Vagina (tissue), 2 donors: ENCODE measurements around the gene CTSZ. TPM values are rescaled to one million over a fixed set of nuclear protein-coding genes. Genes with fewer than 3 reads are reported as not detected.
A peak's percentile ranks its signal among the peaks of the same experiment; 100 is the strongest.
"Not testable (repeated sequence)": the region's sequence is repeated elsewhere in the genome, so short reads cannot be mapped to it uniquely, and the experiment has no call there.

Experiments used
- DNase-seq, 2 donors: peaks; one replicate each; pipeline ENCODE4 v3.0.0-alpha.2; 2017; ENCODE audit errors: extremely low spot score in 2 of 2
- H3K27ac ChIP-seq: fragments of 200-600 bp; sonication (generic); one replicate; pipeline ENCODE4 v1.5.1; 2019
- H3K27me3 ChIP-seq: fragments of 200-600 bp; sonication (generic); one replicate; pipeline ENCODE4 v1.5.1; 2019
- H3K36me3 ChIP-seq, 2 donors: fragments of 200-600 bp; sonication (generic); one replicate each; pipeline ENCODE4 v1.5.1; 2017 to 2019
- H3K4me1 ChIP-seq: fragments of 200-600 bp; sonication (generic); one replicate; pipeline ENCODE4 v1.5.1; 2019
- H3K4me3 ChIP-seq, 2 donors: fragments of 200-600 bp; sonication (generic); 1 replicate in 1 of 2; 2 replicates in 1 of 2; pipeline ENCODE4 v1.5.1; 2016 to 2019
- H3K9me3 ChIP-seq: fragments of 200-600 bp; sonication (generic); one replicate; pipeline ENCODE4 v1.5.1; 2019
- CTCF ChIP-seq, 3 experiments: fragments of 450-650 bp in 2 of 3; fragments of 200-600 bp in 1 of 3; sonication (generic) in 1 of 3; IDR thresholded peaks; one replicate each; pipeline ENCODE4 v1.5.1; 2017 to 2019; ENCODE audit warnings: antibody characterized with exemption in 3 of 3, mild to moderate bottlenecking in 2 of 3, moderate library complexity in 2 of 3
- POLR2A ChIP-seq, 2 donors: fragments of 450-650 bp; IDR thresholded peaks; one replicate each; pipeline ENCODE4 v1.6.1; 2017; ENCODE audit warnings: antibody characterized with exemption in 2 of 2, mild to moderate bottlenecking in 2 of 2, moderate library complexity in 2 of 2
- POLR2AphosphoS5 ChIP-seq, 2 donors: sonication (generic); formaldehyde crosslinking; IDR thresholded peaks; one replicate each; pipeline ENCODE4 v1.9.0; 2017; ENCODE audit warnings: antibody characterized with exemption in 2 of 2, mild to moderate bottlenecking in 2 of 2, low read depth in 1 of 2; ENCODE audit not compliant: insufficient read depth in 1 of 2
- intact Hi-C: fragments of 100-400 bp; cut with DNase I; formaldehyde crosslinking; loops from one replicate; pipeline ENCODE4 v1.15.1; 2023
- total RNA-seq: library from RNA; depleted of rRNA; stranded (reverse); fragments of >200 nt; gene quantifications from one replicate; pipeline ENCODE4 v1.2.3, GENCODE V29; 2016

Gene CTSZ
- total RNA-seq, 1 donor from 2014 or later: 128 TPM

DNA sequence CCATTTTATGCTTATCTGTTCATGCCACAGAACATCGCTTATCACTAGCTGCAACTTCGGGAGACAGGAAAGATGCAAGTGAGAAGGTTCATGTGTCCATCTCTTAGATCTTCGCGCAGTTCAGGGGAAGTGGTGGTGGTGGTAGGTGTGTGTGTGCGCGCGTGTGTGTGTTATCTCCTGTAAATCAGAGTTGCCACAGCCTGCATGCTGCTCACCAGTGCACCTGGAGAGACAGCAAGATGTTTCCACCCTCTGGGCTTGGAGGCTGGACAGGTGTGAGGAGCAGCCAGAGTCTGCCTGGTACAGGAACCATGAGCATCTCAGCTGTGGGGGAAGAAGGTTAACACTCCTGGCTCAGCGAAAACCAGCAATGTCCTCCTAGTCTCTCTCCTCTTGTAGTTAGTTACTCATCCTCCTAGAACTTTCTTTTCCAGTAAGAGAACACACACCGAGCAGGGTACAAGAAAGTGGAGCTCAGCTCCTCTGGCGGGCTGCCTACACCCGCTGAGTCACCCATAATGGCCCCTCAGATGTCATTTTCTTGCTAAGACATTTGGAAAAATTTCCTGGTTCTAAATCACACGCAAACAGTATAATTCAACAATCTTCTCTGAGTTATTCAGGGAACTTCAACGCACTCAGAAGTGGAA, 7.0 kb upstream of the CTSZ start:
- intact Hi-C loops: no loop called here
- TF ChIP-seq POLR2AphosphoS5 (IDR thresholded peaks at IDR 0.05; ENCODE audit: insufficient read depth in 1 of 2, low read depth in 1 of 2) (no peak), CTCF (IDR thresholded peaks at IDR 0.05) (no peak)
- Histone ChIP-seq H3K36me3 (no peaks in the 10 kb centered on the region), H3K27ac (no peak overlapping the region), H3K9me3 (no peaks in the 10 kb centered on the region), H3K27me3 (no peaks in the 10 kb centered on the region), H3K4me1 (peaks cover 19% of the 10 kb centered on the region), H3K4me3 (no peak overlapping the region)
- peak; percentile 52 to 69 for DNase-seq

DNA sequence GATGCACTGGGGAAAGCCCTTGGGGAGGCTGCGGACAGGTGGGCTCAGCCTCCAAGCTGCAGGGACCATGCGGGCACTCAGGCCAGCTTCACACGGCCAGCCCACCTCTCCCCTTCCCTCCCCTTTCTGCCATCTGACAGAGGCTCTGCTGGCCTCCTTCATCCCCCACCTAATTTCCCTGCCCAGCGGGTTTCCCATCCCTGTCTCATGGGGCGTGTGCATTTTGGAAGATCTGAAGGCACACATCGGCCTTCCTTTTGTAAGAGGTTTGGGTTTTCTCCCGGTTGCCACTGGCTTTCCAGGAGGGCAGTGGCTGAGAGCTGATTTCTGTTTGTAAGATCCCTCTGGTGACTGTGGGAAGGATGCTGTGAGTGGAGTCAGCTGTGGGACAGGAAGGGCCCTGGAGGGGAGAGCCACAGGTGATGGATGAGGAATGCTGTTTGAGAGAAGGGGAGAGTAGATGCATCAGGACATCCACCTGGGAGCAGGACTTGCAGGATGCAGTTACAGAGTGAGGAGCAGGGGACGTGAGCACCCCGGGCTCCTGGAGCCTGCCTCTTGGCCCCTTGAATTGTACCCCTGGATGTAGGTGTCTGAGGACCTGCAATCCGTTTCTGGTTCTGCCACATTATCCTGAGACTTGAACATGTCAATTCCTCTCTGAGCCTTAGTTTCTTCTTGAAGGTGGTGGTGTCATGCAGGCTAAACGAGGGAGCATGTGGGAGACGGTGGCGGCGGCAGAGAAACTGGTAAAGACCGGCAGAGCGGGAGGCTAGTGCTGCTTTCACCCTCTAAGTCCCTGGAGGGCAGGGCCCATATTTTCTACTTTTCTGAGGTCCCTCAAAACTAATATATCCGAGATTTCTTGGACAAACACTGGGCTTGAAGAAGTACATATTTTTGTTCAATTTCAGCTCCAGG, 6.2 kb upstream of the CTSZ start:
- DNase-seq: peak in 1 of 2 donors; percentile 90
- H3K27me3 ChIP-seq: no peaks in the 10 kb centered on the region
- intact Hi-C loops: no loop called here

GRCh38 chr20:59011874-59012157, 4.8 kb upstream of the CTSZ start:
- peaks cover 28% of the 10 kb centered on the region for H3K4me1 ChIP-seq
- H3K9me3 ChIP-seq, H3K27me3 ChIP-seq, H3K27ac ChIP-seq, intact Hi-C loops, H3K4me3 ChIP-seq, DNase-seq, H3K36me3 ChIP-seq: not testable (repeated sequence)

More for the DNA sequence above, 6.2 kb upstream of the CTSZ start:
- TF ChIP-seq CTCF (IDR thresholded peaks at IDR 0.05): no peak
- TF ChIP-seq POLR2AphosphoS5 (IDR thresholded peaks at IDR 0.05; ENCODE audit: insufficient read depth in 1 of 2, low read depth in 1 of 2): no peak
- no peak for TF ChIP-seq POLR2A (IDR thresholded peaks at IDR 0.05)
- H3K9me3 ChIP-seq: no peaks in the 10 kb centered on the region
- no peaks in the 10 kb centered on the region for H3K36me3 ChIP-seq
- no peak overlapping the region for H3K4me3 ChIP-seq
- no peak overlapping the region for H3K27ac ChIP-seq
- peaks cover 19% of the 10 kb centered on the region for H3K4me1 ChIP-seq

- H3K9me3 ChIP-seq: no peaks in the 10 kb centered on the region
- H3K27ac ChIP-seq: no peak overlapping the region
- peaks cover 33% of the 10 kb centered on the region for H3K4me1 ChIP-seq
- no peaks in the 10 kb centered on the region for H3K27me3 ChIP-seq
- no peak for TF ChIP-seq CTCF (IDR thresholded peaks at IDR 0.05)
- no peak for TF ChIP-seq POLR2A (IDR thresholded peaks at IDR 0.05)
- no peak for TF ChIP-seq POLR2AphosphoS5 (IDR thresholded peaks at IDR 0.05; ENCODE audit: insufficient read depth in 1 of 2, low read depth in 1 of 2)
- DNase-seq: peak; percentile 76 to 89
- no peak overlapping the region for H3K4me3 ChIP-seq
- intact Hi-C loops: no loop called here
- H3K36me3 ChIP-seq: no peaks in the 10 kb centered on the region
These were observed 4.2 kb upstream of the CTSZ start for GRCh38 chr20:59010995-59011873.

- TF ChIP-seq CTCF (IDR thresholded peaks at IDR 0.05) (no peak), POLR2AphosphoS5 (IDR thresholded peaks at IDR 0.05; ENCODE audit: insufficient read depth in 1 of 2, low read depth in 1 of 2) (no peak), POLR2A (IDR thresholded peaks at IDR 0.05) (no peak)
- no peak overlapping the region for H3K4me3 ChIP-seq
- H3K36me3 ChIP-seq: no peaks in the 10 kb centered on the region
- no peaks in the 10 kb centered on the region for H3K9me3 ChIP-seq
- intact Hi-C loops: no loop called here
- no peak overlapping the region for H3K27ac ChIP-seq
- DNase-seq: peak; percentile 46 to 79
- peaks cover 40% of the 10 kb centered on the region for H3K4me1 ChIP-seq
- no peaks in the 10 kb centered on the region for H3K27me3 ChIP-seq
These were observed 3.4 kb upstream of the CTSZ start for GRCh38 chr20:59010321-59010994.
